Chondrocyte (in vitro differentiated cells): Measurements from ENCODE around the gene ARPC1A. TPM values are rescaled to one million over a fixed set of nuclear protein-coding genes. Genes with fewer than 3 reads are reported as not detected.
A peak's percentile ranks its signal among the peaks of the same experiment; 100 is the strongest.
"Not testable (repeated sequence)": the region's sequence is repeated elsewhere in the genome, so short reads cannot be mapped to it uniquely, and the experiment has no call there.

Source experiments
- DNase-seq: peaks from one replicate; pipeline ENCODE4 v3.0.0; 2021; ENCODE audit warnings: mixed read lengths, low spot score
- H3K27ac Mint-ChIP-seq: one replicate; pipeline ENCODE4 v1.8.0; 2021; ENCODE audit warnings: mild to moderate bottlenecking, moderate library complexity, mixed read lengths; ENCODE audit not compliant: unreplicated experiment
- H3K27me3 Mint-ChIP-seq: 2 replicates; pipeline ENCODE4 v1.8.0; 2021; ENCODE audit warnings: low read depth, mixed read lengths
- H3K36me3 Mint-ChIP-seq: 2 replicates; pipeline ENCODE4 v1.8.0; 2021; ENCODE audit warnings: low read depth, mixed read lengths
- H3K4me1 Mint-ChIP-seq: 2 replicates; pipeline ENCODE4 v1.8.0; 2021; ENCODE audit warnings: low read depth, mild to moderate bottlenecking, mixed read lengths
- H3K4me3 Mint-ChIP-seq: one replicate; pipeline ENCODE4 v1.8.0; 2021; ENCODE audit warnings: mild to moderate bottlenecking, moderate library complexity, mixed read lengths; ENCODE audit not compliant: unreplicated experiment
- H3K9me3 Mint-ChIP-seq: 2 replicates; pipeline ENCODE4 v1.8.0; 2021; ENCODE audit warnings: low read depth, mixed read lengths
- total RNA-seq: library from RNA; stranded (reverse); gene quantifications from 3 replicates; pipeline ENCODE4 v1.2.1, GENCODE V29; 2021
- TF ChIP-seq, protein P1 (sequence below): fragments of 200-600 bp; sonication (generic); IDR thresholded peaks from 2 replicates; pipeline ENCODE4 v1.5.0; 2021; ENCODE audit warnings: antibody characterized with exemption, mild to moderate bottlenecking, moderate library complexity

ARPC1A gene
- total RNA-seq, 1 donor from 2014 or later: 104 TPM

DNA sequence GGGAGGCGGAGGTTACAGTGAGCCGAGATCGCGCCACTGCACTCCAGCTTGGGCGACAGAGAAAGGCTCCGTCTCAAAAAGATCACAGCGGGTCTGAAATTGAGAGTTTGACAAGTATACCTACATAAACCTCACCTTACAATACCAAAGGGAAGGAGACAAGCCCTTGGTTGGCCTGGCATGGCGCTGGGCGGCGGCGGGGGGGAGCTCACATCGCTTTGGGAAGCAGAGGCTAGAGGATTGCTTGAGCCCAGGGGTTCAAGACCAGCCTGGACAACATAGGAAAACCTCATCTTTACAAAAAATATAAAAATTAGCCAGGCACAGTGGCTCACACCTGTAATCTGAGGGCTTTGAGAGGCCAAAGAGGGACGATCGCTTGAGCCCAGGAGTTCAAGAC, 1.1 kb upstream of the ARPC1A start:
- H3K27me3 Mint-ChIP-seq: no peaks in the 10 kb centered on the region
- DNase-seq: no peak
- TF ChIP-seq, protein P1, sequence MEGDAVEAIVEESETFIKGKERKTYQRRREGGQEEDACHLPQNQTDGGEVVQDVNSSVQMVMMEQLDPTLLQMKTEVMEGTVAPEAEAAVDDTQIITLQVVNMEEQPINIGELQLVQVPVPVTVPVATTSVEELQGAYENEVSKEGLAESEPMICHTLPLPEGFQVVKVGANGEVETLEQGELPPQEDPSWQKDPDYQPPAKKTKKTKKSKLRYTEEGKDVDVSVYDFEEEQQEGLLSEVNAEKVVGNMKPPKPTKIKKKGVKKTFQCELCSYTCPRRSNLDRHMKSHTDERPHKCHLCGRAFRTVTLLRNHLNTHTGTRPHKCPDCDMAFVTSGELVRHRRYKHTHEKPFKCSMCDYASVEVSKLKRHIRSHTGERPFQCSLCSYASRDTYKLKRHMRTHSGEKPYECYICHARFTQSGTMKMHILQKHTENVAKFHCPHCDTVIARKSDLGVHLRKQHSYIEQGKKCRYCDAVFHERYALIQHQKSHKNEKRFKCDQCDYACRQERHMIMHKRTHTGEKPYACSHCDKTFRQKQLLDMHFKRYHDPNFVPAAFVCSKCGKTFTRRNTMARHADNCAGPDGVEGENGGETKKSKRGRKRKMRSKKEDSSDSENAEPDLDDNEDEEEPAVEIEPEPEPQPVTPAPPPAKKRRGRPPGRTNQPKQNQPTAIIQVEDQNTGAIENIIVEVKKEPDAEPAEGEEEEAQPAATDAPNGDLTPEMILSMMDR: no peak
- no peaks in the 10 kb centered on the region for H3K36me3 Mint-ChIP-seq
- no peaks in the 10 kb centered on the region for H3K9me3 Mint-ChIP-seq
- H3K27ac Mint-ChIP-seq: no peak overlapping the region
- peak overlapping the region; percentile 88 for H3K4me3 Mint-ChIP-seq
- peaks cover 30% of the 10 kb centered on the region for H3K4me1 Mint-ChIP-seq

DNA sequence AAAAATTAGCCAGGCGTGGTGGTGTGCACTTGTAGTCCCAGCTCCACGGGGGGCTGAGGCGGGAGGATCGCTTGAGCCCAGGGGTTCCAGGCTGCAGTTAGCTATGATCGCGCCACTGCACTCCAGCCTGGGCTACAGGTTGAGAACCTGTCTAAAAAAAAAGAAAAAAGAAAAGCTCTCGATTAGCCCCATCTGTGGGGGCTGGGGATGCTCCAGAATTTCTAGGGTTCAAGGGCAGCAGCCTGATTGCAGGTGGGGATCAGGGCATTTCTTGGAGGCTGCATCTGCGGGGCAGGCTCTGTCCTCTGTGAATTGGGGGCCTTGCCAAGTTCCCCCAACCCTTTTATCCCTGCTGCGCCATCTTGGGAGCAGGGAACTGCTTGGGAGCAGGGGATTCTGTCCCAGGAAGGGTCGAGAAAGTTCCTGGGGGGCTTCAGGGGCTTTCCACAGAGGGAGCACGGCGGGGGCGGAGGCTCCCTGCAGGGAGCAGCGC, 651 bp upstream of the ARPC1A start:
- H3K36me3 Mint-ChIP-seq: no peaks in the 10 kb centered on the region
- peak overlapping the region; percentile 88 for H3K4me3 Mint-ChIP-seq
- no peak for DNase-seq
- H3K9me3 Mint-ChIP-seq: no peaks in the 10 kb centered on the region
- peaks cover 35% of the 10 kb centered on the region for H3K4me1 Mint-ChIP-seq
- no peaks in the 10 kb centered on the region for H3K27me3 Mint-ChIP-seq
- H3K27ac Mint-ChIP-seq: no peak overlapping the region
- TF ChIP-seq, protein P1: no peak

DNA sequence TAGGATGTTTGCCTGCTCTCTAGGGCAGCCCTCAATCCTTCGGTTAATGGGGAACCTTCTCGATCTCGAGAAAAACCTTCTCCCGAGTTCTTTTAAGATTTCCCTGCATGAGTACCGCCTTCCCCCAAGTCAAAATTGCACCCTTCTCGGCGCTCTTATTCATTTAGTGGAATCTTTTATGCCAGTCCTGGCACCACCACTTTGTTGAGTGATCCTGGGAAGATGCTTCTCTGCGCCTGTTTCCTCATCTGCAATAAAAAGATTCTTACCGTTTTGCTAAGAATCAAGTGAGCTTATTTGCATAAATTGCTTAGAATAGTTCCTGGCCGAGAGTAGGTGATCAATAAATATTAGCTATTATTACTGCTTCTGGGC, 697 bp downstream of the ARPC1A start:
- Mint-ChIP-seq H3K9me3 (no peaks in the 10 kb centered on the region), H3K27ac (peak overlapping the region; percentile 88), H3K4me3 (peak overlapping the region; percentile 88), H3K4me1 (peaks cover 49% of the 10 kb centered on the region), H3K27me3 (no peaks in the 10 kb centered on the region), H3K36me3 (no peaks in the 10 kb centered on the region)
- TF ChIP-seq, protein P1: no peak
- no peak for DNase-seq

DNA sequence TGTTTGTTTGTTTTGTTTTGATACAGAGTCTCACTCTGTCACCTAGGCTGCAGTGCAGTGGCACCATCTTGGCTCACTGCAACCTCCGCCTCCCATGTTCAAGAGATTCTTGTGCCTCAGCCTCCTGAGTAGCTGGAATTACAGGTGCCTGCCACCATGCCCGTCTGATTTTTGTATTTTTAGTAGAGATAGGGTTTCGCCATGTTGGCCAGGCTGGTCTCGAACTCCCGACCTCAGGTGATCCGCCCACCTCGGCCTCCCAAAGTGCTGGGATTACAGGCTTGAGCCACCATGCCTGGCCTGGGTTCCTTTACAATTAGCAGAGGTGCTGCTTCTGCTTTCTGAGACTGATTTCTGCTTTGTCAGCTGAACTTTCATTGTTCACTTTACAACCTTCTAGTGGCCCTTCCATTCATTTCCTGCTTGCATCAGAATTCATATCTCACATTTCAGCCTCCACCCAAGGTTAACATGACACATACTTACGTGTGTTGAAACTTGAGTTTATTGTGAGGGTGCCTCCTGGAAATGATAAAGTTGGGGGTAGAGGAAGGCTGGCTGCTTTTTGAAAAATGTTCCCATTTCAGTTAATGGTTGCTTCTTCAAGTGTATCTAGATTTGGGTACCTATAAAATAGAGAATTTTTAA, 4.7 kb downstream of the ARPC1A start:
- Mint-ChIP-seq H3K27ac (peak overlapping the region; percentile 92), H3K4me1 (peaks cover 55% of the 10 kb centered on the region), H3K4me3 (peak overlapping the region; percentile 31)
- not testable (repeated sequence) for H3K9me3 Mint-ChIP-seq, H3K36me3 Mint-ChIP-seq, H3K27me3 Mint-ChIP-seq, DNase-seq

DNA sequence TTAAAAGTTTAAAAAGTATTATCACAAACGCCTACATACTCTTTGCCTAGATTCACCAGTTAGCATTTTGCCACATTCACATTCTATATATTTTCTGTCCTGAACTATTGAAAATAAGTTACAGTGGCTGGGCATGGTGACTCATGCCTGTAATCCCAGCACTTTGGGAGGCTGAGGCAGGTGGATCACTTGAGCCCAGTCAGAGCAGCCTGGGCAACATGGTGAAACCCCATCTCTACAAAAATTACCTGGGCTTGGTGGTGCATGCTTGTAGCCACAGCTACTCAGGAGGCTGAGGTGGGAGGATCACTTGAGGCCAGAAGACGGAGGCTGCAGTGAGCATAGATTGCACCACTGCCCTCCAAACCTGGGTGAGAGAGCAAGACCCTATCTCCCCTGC, 5.3 kb downstream of the ARPC1A start:
- Mint-ChIP-seq H3K36me3 (peaks cover 4% of the 10 kb centered on the region), H3K27ac (peak overlapping the region; percentile 92), H3K9me3 (no peaks in the 10 kb centered on the region), H3K4me1 (peaks cover 55% of the 10 kb centered on the region), H3K27me3 (no peaks in the 10 kb centered on the region), H3K4me3 (no peak overlapping the region)
- TF ChIP-seq, protein P1: no peak
- no peak for DNase-seq

DNA sequence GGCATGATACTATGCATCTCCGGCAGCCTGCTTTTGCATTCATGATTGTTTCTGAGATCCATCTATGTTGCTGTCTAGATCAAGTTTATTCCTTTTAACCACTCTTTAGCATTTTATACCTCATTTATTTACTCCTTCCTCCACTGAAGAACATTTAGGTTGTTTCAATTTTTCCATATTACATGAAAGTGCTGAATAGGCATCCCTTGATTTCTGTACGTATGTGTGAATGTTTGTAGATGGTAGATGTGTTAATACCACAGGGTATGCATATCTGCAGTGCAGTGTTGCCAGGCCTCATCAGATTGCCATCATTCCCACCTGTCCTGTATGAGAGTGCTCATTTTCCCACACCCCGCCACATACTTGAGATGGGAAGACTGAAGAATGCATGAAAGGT, 13.9 kb downstream of the ARPC1A start:
- no peak for DNase-seq
- Mint-ChIP-seq H3K4me1 (peaks cover 22% of the 10 kb centered on the region), H3K27me3 (no peaks in the 10 kb centered on the region), H3K36me3 (peaks cover 37% of the 10 kb centered on the region), H3K9me3 (no peaks in the 10 kb centered on the region), H3K4me3 (no peak overlapping the region), H3K27ac (peak overlapping the region; percentile 66)
- TF ChIP-seq, protein P1: no peak
